HFFc6 (cell line): ENCODE data around the gene PAGE1. TPM values are rescaled to one million over a fixed set of nuclear protein-coding genes. Genes with fewer than 3 reads are reported as not detected.

Experiments used
- DNase-seq: peaks from one replicate; pipeline ENCODE4 v3.0.0-alpha.2; 2018
- H3K27ac Mint-ChIP-seq: 2 replicates; pipeline ENCODE4 v1.8.0; 2020; ENCODE audit warnings: mild to moderate bottlenecking, mixed read lengths
- H3K27me3 Mint-ChIP-seq: 2 replicates; pipeline ENCODE4 v1.8.0; 2021; ENCODE audit warnings: mild to moderate bottlenecking, moderate library complexity, mixed read lengths; ENCODE audit not compliant: insufficient read depth
- H3K36me3 Mint-ChIP-seq: 2 replicates; pipeline ENCODE4 v1.8.0; 2021; ENCODE audit warnings: low read depth, mixed read lengths
- H3K4me1 Mint-ChIP-seq: 2 replicates; pipeline ENCODE4 v1.8.0; 2020; ENCODE audit warnings: low read depth, mixed read lengths
- H3K4me3 Mint-ChIP-seq: 2 replicates; pipeline ENCODE4 v1.8.0; 2020; ENCODE audit warnings: mild to moderate bottlenecking, moderate library complexity, mixed read lengths
- H3K9me3 Mint-ChIP-seq: 2 replicates; pipeline ENCODE4 v1.8.0; 2020; ENCODE audit warnings: mild to moderate bottlenecking, mixed read lengths
- CTCF ChIP-seq: fragments of 200-600 bp; sonication (generic); IDR thresholded peaks from 2 replicates; pipeline ENCODE4 v1.5.0; 2021; ENCODE audit warnings: antibody characterized with exemption, mild to moderate bottlenecking
- total RNA-seq, 6 experiments: library from RNA; stranded (reverse); fragmentation: NEBNext Ultra II Directional; extraction: Animal tissue kit (Norgen Biotek cat#: 25700); gene quantifications; 2 replicates in 1 of 6; 3 replicates in 5 of 6; pipeline ENCODE4 v1.2.3, GENCODE V29; 2021

Gene PAGE1
- total RNA-seq, 6 experiments from 2014 or later: 0.34 TPM; not detected in 5

GRCh38 chrX:49659771-49660170 lies 36.0 kb downstream of the PAGE1 start:
- Mint-ChIP-seq H3K4me3 (no peak overlapping the region), H3K9me3 (no peaks in the 10 kb centered on the region), H3K36me3 (no peaks in the 10 kb centered on the region), H3K27ac (no peak overlapping the region), H3K4me1 (no peaks in the 10 kb centered on the region), H3K27me3 (0 out of 2 replicates have a peak, but pooled peaks cover 2% of the 10 kb centered on the region)
- no peak for DNase-seq
- TF ChIP-seq CTCF: no peak

GRCh38 chrX:49656533-49656932 lies 39.3 kb downstream of the PAGE1 start:
- H3K4me3 Mint-ChIP-seq: no peak overlapping the region
- H3K27ac Mint-ChIP-seq: no peak overlapping the region
- TF ChIP-seq CTCF: no peak
- H3K27me3 Mint-ChIP-seq: 0 out of 2 replicates have a peak, but pooled peaks cover 2% of the 10 kb centered on the region
- DNase-seq: no peak
- H3K4me1 Mint-ChIP-seq: no peaks in the 10 kb centered on the region
- H3K36me3 Mint-ChIP-seq: no peaks in the 10 kb centered on the region
- no peaks in the 10 kb centered on the region for H3K9me3 Mint-ChIP-seq

- H3K4me3 Mint-ChIP-seq: no peak overlapping the region
- no peaks in the 10 kb centered on the region for H3K9me3 Mint-ChIP-seq
- H3K27ac Mint-ChIP-seq: no peak overlapping the region
- no peaks in the 10 kb centered on the region for H3K4me1 Mint-ChIP-seq
- H3K36me3 Mint-ChIP-seq: no peaks in the 10 kb centered on the region
- no peaks in the 10 kb centered on the region for H3K27me3 Mint-ChIP-seq
- DNase-seq: no peak
- TF ChIP-seq CTCF: no peak
Measured at GRCh38 chrX:49644991-49645637, 50.7 kb downstream of the PAGE1 start.

Other genes with a start within 250 kb of the PAGE1 start
- not detected for gene GAGE12C, start 163.8 kb downstream of the PAGE1 start, total RNA-seq
- not detected for gene GAGE12D, start 154.3 kb downstream of the PAGE1 start, total RNA-seq
- not detected for gene GAGE12E, start 144.7 kb downstream of the PAGE1 start, total RNA-seq
- gene GAGE12F, start 135.1 kb downstream of the PAGE1 start, total RNA-seq: not detected
- not detected for gene GAGE12G, start 125.6 kb downstream of the PAGE1 start, total RNA-seq
- not detected for gene GAGE12H, start 116.0 kb downstream of the PAGE1 start, total RNA-seq
- not detected for gene GAGE2A, start 106.5 kb downstream of the PAGE1 start, total RNA-seq
- not detected for gene GAGE1, start 97.0 kb downstream of the PAGE1 start, total RNA-seq
- gene PAGE4, start 133.3 kb upstream of the PAGE1 start, total RNA-seq: not detected
- gene USP27X, start 183.5 kb upstream of the PAGE1 start, total RNA-seq: 1 to 10 TPM; 1.9 to 2.3 (median 2.0) TPM
- gene CLCN5, start 226.6 kb upstream of the PAGE1 start, total RNA-seq: 1 to 10 TPM; 1.7 to 4.0 (median 2.4) TPM